Measurements from ENCODE around the gene XAGE1B. TPM values are rescaled to one million over a fixed set of nuclear protein-coding genes. Genes with fewer than 3 reads are reported as not detected.

The XAGE1B gene
- total and polyA plus RNA-seq, 9 of the 15 experiments (the other 6 are each of a cell fraction or from before 2014, with no cell fraction given): 3.1 to 382 (median 105) TPM

- no peaks in the 10 kb centered on the region for H3K9me3 ChIP-seq (replicated peaks; ENCODE audit: control insufficient read depth, insufficient read depth, low read depth, low read length)
- TF ChIP-seq ZBTB49 (CRISPR knock-in tag; IDR thresholded peaks at IDR 0.05; ENCODE audit: borderline replicate concordance): no peak
- no peak for TF ChIP-seq MEF2A (IDR thresholded peaks at IDR 0.05; ENCODE audit: control insufficient read depth, low read depth, low read length)
- no peak for ATAC-seq
- FAIRE-seq: no peak
- no peak overlapping the region for H3K4me2 ChIP-seq (ENCODE audit: insufficient read depth, low read length)
- H3K36me3 ChIP-seq (ENCODE audit: control insufficient read depth, insufficient read depth, low read length): no peaks in the 10 kb centered on the region
- ChIA-PET POLR2A (interaction anchor here (0.8 kb wide), 1 partner anchor 9 kb away, joined by 3 read pairs; no protein-coding TSS in a partner anchor), CTCF (ENCODE audit: low intra/inter-chr PET ratio) (no interaction called here)
- no peaks in the 10 kb centered on the region for H3K9me1 ChIP-seq (ENCODE audit: control insufficient read depth, insufficient read depth, low read length)
- peaks cover 0 to 12% of the 10 kb centered on the region in 2 experiments; a peak in 1 of 5 replicates for H3K27me3 ChIP-seq (ENCODE audit: control insufficient read depth in 2 of 2, insufficient read depth in 2 of 2, low read length in 2 of 2)
- WGBS (ENCODE audit: insufficient coverage, low coverage, missing lambda C conversion rate): 0% methylated on average over 6 of the region's 10 CpGs
- in situ Hi-C loops (cut with MboI): no loop called here
- no peaks in the 10 kb centered on the region for H4K20me1 ChIP-seq (replicated peaks; ENCODE audit: control insufficient read depth, insufficient read depth, low read length)
- no peak overlapping the region for H2AFZ ChIP-seq (ENCODE audit: low read depth, low read length)
- H3K79me2 ChIP-seq (ENCODE audit: control insufficient read depth, insufficient read depth, low read length): no peaks in the 10 kb centered on the region
- no peak overlapping the region for H3K4me3 ChIP-seq
- DNase-seq (ENCODE audit: extremely low read depth in 1 of 4, low spot score in 3 of 4): no peak
- H3K4me1 ChIP-seq (replicated peaks in 1 of 2; ENCODE audit: control insufficient read depth in 2 of 2, insufficient read depth in 2 of 2, low read length in 2 of 2): no peaks in the 10 kb centered on the region
- H3K9ac ChIP-seq (ENCODE audit: insufficient read depth in 1 of 2, low read depth in 2 of 2, low read length in 2 of 2): no peak overlapping the region
- intact Hi-C loops (cut with micrococcal nuclease): no loop called here
- no peak overlapping the region for H3K27ac ChIP-seq (ENCODE audit: extremely low read depth, low read depth, low read length)
- BruUV-seq (replicated peaks): no TSS peak
Measured at GRCh38 chrX:52563105-52563504, 46.2 kb upstream of the XAGE1B start.

- no peak overlapping the region for H3K4me2 ChIP-seq (ENCODE audit: insufficient read depth, low read length)
- H3K9ac ChIP-seq (ENCODE audit: insufficient read depth in 1 of 2, low read depth in 2 of 2, low read length in 2 of 2): no peak overlapping the region
- ChIA-PET CTCF (ENCODE audit: low intra/inter-chr PET ratio) (no interaction called here), POLR2A (interaction anchor here (1.2 kb wide), 1 partner anchor 12 kb away, joined by 3 read pairs; no protein-coding TSS in a partner anchor)
- H3K27ac ChIP-seq (ENCODE audit: extremely low read depth, low read depth, low read length): no peak overlapping the region
- no peaks in the 10 kb centered on the region for H3K79me2 ChIP-seq (ENCODE audit: control insufficient read depth, insufficient read depth, low read length)
- BruUV-seq (replicated peaks): no TSS peak
- no peak overlapping the region for H3K4me3 ChIP-seq
- ATAC-seq (no peak), FAIRE-seq (no peak), DNase-seq (ENCODE audit: extremely low read depth in 1 of 4, low spot score in 3 of 4) (no peak)
- TF ChIP-seq MXI1 (IDR thresholded peaks at IDR 0.05; ENCODE audit: low read depth, low read length): no peak
- TF ChIP-seq SNRNP70 (optimal IDR thresholded peaks at IDR 0.05; ENCODE audit: low read depth, low read length): no peak
- no peak for TF ChIP-seq POLR2A (conservative IDR thresholded peaks at IDR 0.05)
- no peak for TF ChIP-seq SMAD1 (IDR thresholded peaks at IDR 0.05; ENCODE audit: low read depth, low read length, partially characterized antibody)
- no peak for TF ChIP-seq TGIF2 (CRISPR knock-in tag; IDR thresholded peaks at IDR 0.05)
- in situ Hi-C loops (cut with MboI): no loop called here
- H2AFZ ChIP-seq (ENCODE audit: low read depth, low read length): no peak overlapping the region
- no peaks in the 10 kb centered on the region for H3K9me3 ChIP-seq (replicated peaks; ENCODE audit: control insufficient read depth, insufficient read depth, low read depth, low read length)
- no peaks in the 10 kb centered on the region for H3K4me1 ChIP-seq (replicated peaks in 1 of 2; ENCODE audit: control insufficient read depth in 2 of 2, insufficient read depth in 2 of 2, low read length in 2 of 2)
- intact Hi-C loops (cut with micrococcal nuclease): no loop called here
- H3K27me3 ChIP-seq (ENCODE audit: control insufficient read depth in 2 of 2, insufficient read depth in 2 of 2, low read length in 2 of 2): peaks cover 0 to 11% of the 10 kb centered on the region in 2 experiments; a peak in 2 of 5 replicates
- H4K20me1 ChIP-seq (replicated peaks; ENCODE audit: control insufficient read depth, insufficient read depth, low read length): no peaks in the 10 kb centered on the region; the same call in 1 of the 2 replicates
- 0% methylated on average over 3 of the region's 3 CpGs for WGBS (ENCODE audit: insufficient coverage, low coverage, missing lambda C conversion rate)
- H3K36me3 ChIP-seq (ENCODE audit: control insufficient read depth, insufficient read depth, low read length): no peaks in the 10 kb centered on the region
- H3K9me1 ChIP-seq (ENCODE audit: control insufficient read depth, insufficient read depth, low read length): no peaks in the 10 kb centered on the region
Measured at GRCh38 chrX:52558140-52558539, 41.3 kb upstream of the XAGE1B start.
